HG03097 (cell line): ENCODE results near the gene ZBTB45.
"Not testable (repeated sequence)": the region's sequence is repeated elsewhere in the genome, so short reads cannot be mapped to it uniquely, and the experiment has no call there.

ENCODE experiments used
- ATAC-seq: cut with Tn5 transposase; IDR thresholded peaks from one replicate; pipeline ENCODE4 v1.9.1; 2021; ENCODE audit not compliant: unreplicated experiment, low FRiP score

Gene ZBTB45

DNA sequence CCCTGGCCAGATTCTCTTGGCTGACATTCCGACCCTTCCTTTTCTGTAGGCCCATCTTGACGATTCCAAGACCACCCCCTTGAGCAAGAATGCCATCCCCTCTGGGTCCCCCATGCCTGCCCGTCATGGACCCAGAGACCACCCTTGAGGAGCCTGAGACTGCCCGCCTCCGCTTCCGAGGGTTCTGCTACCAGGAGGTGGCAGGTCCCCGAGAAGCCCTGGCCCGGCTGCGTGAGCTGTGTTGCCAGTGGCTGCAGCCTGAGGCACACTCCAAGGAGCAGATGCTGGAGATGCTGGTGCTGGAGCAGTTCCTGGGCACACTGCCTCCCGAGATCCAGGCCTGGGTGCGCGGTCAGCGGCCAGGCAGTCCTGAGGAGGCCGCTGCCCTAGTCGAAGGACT, 42.5 kb downstream of the ZBTB45 start:
- no peak for ATAC-seq

DNA sequence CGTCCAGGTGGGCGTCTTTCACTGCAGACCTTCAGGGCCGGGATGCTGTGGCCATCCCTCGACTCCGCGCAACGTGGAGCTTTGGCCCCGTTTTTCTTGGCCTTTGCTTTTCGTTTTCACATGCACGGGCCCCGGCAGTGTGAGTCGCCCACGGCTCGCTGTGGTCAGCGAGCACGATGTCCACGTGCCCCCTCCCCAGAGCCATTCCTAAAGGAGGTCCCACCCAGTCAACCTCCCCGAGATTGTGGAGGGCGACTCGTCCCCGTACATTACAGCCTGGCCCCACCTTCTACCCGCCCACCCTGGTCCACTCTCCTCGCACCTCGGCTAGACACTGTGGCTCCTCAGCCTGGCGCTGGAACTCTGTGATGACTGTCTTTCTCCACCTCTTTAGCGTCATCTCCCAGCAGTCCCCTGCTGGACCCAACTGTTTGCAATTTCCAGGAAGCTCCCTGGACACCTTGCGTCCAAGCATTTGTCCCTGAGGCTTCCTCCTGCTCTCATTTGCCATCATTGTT, 43.1 kb downstream of the ZBTB45 start:
- ATAC-seq, result no peak

DNA sequence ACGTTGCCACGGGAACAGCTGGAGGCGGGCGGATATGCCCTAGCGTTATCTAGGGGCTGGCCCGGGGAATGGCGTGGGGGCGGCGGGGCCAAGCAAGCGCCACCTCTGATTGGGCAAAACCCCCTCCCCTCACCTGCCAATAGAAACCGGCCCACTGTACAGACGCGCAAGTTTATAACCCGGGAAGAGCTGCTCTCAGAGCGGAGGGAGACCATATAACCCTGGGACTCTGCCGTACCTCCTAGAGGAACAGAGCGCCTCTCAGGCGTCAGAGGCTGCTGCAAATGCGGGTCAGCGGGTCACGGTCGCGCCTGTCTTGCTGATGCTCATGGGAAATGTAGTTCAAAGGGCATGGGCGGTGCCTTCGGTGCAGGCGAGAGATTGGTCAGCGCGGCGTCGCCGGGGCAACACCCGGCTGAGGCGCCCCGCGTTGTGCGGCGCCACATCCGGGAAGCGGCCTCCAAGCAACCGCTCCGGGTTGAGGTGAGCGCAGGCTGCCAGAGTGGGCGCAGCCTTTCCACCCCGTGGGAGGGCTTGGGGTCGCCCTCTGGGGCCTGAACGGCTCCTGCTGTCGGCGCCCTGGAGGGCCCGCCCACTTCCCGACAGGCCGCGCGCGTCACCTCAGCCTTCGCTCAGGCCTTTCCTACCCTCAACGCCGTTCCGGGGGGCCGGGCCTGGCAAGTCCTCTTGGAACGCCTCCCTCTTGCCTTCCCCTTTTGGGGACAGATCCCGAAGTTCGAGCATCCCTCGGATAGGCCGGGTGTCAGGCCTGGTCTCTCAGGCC, 43.7 kb downstream of the ZBTB45 start, which contains the start of gene ZNF446:
Gene ZNF446, plus strand, starts transcription at position 639 of the 784 bp plus-strand sequence. CDS start 867 bp downstream, outside the sequence.
- peak; percentile 85 for ATAC-seq

DNA sequence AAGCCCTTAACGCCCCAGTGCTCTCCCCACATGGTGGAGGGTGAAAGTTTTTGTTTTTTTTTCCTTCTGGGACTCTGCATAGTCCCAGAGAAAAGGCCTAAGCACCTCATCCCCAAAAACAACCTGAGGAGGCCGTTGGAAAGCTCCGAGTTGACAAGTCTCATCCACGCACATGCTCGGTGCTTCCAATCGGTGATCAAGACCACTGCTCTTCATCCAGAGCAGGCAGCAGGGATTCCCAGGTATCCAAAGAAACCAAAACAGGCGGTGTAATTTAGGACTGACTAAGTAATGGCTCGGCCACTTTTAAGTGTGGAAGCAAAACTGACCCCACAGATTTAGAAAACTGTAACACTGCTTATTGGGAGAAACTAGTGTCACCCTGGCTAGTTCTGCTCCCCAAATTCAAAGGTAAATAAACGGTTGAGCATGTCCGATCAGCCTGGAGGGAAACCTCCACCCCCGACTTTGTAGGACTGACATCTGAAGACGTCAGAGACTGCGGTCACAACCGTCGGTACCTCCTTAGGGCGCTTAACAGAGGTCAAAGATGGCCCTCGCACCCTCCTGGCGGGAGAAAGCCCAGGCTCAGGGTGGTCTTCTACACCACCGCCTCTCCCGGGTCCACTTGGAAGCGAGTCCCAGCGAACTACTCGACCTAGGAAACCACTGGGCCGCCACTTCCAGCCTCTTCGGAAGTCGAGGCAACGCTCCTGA, 44.5 kb downstream of the ZBTB45 start:
- ATAC-seq, result no peak

DNA sequence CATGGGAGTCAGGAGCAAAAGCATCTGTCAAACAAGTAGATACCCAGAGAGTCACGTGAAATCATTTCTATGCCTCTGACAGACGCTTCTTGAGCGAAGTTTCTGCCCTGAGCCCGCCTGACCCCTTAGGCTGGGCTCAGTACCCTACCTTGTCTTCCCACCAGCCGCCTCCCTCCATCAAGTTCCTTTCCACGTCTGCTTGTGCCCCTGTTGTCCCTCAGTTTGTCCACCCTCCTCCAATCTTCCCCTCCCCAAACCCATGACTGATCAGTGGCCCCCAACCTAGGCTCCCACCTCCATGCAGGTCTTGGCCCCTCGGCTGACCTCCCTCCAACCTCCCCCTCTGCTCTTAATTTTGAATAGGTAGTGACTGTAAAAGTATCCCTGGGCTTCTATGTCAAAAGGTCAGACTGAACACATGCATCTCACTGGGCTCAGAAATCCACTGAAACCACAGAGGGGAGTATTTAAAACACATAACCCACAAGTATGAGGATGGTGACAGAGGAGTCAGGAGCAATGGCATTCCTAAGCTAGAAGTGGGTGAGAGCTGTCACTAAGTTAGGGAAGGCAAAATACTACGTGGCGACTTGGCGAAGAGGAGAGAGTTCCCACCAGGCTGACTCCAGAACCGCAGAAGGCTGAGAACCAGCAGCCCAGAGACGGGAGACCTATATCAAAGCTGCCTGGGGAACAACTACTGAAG, 45.2 kb downstream of the ZBTB45 start:
- no peak for ATAC-seq

DNA sequence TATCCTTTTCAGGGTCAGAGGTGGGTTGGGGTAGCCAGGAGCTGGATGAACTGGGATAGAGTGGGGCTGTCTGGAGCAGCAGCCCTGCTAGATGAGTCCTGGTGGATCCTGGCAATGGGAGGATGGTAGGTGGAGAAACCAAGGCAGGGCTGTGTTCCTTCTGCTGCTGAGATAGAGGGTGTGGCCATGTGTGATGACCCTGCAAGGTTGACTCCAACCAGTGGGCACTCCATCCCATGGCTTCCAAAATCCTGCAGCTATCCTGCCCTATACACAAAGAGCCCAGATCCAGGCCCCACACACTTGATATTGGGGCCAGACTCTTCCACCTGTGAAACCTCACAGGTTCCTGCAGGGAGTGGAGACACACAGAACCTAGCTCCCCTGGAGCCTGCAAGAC, 45.8 kb downstream of the ZBTB45 start:
- ATAC-seq, result no peak

DNA sequence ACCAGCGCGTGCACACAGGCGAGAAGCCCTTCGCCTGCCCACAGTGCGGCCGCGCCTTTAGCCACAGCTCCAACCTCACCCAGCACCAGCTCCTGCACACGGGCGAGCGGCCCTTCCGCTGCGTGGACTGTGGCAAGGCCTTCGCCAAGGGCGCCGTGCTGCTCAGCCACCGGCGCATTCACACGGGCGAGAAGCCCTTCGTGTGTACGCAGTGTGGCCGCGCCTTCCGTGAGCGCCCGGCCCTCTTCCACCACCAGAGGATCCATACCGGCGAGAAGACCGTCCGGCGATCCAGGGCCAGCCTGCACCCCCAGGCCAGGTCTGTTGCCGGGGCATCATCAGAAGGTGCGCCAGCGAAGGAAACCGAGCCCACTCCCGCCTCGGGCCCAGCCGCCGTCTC, 47.9 kb downstream of the ZBTB45 start:
- no peak for ATAC-seq

DNA sequence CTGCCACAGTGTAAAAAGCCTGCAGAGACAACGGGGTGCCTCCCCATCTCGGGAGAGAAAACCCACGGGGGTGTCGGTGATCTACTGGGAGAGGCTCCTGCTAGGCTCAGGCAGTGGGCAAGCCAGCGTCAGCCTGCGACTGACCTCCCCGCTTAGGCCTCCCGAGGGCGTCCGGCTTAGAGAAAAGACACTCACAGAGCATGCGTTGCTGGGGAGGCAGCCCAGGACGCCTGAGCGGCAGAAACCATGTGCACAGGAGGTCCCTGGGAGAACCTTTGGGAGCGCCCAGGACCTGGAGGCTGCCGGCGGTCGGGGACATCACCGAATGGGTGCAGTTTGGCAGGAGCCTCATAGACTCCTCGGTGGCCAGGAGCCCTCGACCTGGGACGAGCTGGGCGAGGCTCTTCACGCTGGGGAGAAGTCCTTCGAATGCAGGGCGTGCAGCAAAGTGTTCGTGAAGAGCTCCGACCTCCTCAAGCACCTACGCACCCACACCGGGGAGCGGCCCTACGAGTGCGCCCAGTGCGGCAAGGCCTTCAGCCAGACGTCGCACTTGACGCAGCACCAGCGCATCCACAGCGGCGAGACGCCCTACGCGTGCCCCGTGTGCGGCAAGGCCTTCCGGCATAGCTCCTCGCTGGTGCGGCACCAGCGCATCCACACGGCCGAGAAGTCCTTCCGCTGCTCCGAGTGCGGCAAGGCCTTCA, 48.6 kb downstream of the ZBTB45 start:
- ATAC-seq, result not testable (repeated sequence)

DNA sequence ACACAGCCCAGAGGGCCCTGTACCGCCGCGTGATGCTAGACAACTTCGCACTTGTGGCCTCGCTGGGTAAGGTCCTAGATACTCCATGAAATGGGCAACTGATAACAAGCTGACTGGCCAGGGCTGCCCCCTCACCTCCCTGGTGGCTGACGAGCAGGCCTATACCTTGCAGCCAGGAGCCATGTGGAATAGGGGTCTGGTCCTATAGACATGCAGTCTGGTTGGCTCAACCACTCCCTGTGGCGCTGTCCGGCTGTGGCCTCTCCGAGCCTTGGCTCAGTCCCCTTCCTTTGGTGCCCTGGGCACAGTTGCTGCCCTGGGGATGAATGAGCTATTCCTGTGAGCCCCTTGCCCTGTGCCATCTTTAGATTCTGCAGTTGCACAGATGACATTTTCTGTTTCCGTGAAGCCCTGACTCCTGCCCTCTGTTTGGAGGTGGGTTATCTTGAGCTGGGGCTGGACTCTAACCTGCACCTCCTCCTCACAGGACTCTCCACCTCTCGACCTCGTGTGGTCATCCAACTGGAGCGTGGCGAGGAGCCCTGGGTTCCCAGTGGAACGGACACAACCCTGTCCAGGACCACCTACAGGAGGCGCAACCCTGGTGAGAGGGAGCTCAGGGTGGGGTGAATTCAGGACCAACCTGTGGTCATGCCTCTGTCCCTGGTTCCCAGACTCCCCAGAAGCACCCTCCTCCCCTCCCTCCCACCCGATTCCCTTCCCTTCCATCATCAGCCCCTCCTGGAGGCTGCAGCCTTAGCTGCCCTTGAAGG, 50.2 kb downstream of the ZBTB45 start:
- no peak for ATAC-seq

DNA sequence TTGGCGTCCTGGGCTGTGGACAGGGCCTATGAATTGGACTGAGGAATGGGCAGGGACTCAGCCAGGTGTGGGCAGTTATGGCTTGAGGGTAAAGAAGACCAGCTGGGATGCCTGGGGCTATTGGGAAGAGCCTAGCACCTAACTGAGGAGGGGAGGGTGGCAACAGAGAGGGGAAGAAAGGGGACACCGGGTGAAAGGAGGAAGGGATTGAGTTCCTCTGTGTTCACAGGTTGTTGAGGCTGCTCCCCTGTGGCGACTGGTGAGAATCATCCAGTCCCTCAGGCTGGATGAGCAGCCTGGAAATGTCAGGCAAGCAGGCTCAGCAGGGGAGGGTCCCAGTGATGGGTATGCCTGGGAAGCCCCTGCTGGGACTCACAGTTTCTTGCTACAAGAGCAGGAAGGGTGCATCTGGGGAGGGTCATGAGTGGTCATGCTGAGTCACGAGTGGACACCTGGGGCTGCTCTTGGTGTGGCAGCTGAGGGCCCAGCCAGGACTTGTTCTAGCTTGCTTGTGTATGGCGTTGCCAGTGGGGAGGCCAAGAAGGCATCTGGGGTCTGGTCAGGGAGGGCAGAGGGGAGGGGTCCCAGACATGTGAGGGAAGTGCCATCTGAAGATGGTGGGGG, 51.3 kb downstream of the ZBTB45 start:
- ATAC-seq, result no peak

DNA sequence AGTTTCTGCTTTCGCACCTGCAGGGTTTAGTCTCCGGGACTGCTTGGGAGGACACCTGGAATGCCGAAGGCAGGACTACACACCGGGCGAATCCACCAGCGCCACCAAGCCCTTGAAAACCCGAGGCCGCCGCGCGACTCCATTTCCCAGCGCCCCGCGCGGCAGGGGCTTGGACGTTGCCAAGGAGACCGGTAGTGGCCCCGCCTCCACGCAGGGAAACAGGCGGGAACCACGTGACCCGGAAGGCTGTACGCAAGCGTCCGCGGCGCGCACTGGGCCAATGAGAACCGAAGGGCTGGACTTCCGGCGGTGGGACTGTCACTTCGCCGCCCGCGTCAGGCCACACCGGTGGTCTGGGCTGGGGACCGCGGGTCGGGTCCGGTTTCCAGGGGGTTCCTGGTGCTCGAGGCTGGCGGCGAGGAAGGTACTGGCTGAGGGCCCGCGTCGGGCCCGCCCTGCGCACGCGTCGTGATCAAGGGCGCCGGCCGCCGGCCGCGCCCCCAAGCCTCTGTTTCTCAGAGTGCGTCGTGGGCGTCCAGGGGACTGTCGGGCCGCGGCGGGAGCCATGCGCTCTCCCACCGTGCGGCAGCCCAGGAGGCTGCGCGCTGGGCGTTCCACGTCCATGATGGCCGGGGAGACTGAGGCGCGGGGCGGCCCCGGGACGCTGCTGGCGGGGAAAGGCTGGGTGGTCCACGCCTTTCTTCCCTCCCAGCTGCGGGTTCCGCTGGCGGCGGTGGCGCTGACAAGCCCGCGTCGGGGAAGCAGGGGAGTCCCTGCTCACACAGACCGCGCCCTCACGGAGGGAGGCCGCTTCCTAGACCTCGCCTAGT, 52.6 kb downstream of the ZBTB45 start, which contains the start of gene ZNF324:
Gene ZNF324, plus strand, starts transcription at position 321 of the 830 bp plus-strand sequence. CDS start 2,106 bp downstream, outside the sequence.
- ATAC-seq, result peak; percentile 91

DNA sequence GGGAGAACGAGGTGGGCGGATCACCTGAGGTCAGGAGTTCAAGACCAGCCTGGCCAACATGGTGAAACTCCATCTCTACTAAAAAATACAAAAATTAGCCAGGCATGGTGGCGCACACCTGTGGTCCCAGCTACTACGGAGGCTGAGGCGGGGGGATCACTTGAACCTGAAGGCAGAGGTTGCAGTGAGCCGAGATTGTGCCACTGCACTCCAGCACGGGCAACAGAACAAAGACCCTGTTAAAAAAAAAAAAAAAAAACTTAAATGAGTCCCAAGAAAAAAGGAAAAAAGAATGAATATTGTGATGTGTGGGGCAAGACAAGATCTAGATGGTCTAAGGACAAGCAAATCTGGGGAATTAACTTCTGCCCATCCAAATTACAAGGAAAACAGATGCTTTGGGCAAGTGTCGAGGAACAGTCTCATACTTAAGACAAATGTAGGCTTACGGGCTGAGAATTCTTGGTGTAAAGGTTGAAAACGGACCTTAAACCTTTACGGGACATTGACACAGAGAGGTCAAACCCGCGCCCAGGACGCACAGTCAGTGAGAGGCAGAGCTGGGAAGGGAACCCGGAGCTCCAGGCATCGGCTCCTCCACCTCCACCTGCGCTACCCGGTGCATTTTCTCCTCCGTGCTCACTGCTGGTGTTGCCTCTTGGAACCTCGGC, 53.4 kb downstream of the ZBTB45 start:
- peak; percentile 24 for ATAC-seq
